Tibial artery (tissue), 4 donors: ENCODE results near the gene AHI1.

Experiments
- DNase-seq, 2 donors: peaks; one replicate each; pipeline ENCODE4 v3.0.0-alpha.2; 2019
- H3K27ac ChIP-seq, 2 donors: fragments of 200-600 bp; sonication (generic) in 1 of 2; 1 replicate in 1 of 2; 2 replicates in 1 of 2; pipeline ENCODE4 v1.5.1; 2018 to 2019; ENCODE audit warnings: mild to moderate bottlenecking in 1 of 2
- H3K27me3 ChIP-seq, 2 donors: fragments of 200-600 bp; sonication (generic) in 1 of 2; one replicate each; pipeline versions ENCODE4 v1.5.1 to v1.6.0; 2016 to 2019
- H3K36me3 ChIP-seq, 3 donors: fragments of 200-600 bp; sonication (generic) in 2 of 3; one replicate each; pipeline ENCODE4 v1.5.1; 2016 to 2019; ENCODE audit warnings: mild to moderate bottlenecking in 2 of 3
- H3K4me1 ChIP-seq, 4 donors: fragments of 200-600 bp; sonication (generic) in 2 of 4; 1 replicate in 3 of 4; 2 replicates in 1 of 4; pipeline ENCODE4 v1.5.1; 2016 to 2019
- H3K4me3 ChIP-seq, 2 donors: fragments of 200-600 bp; sonication (generic) in 1 of 2; 1 replicate in 1 of 2; 2 replicates in 1 of 2; pipeline ENCODE4 v1.5.1; 2018 to 2019; ENCODE audit warnings: mild to moderate bottlenecking in 2 of 2
- H3K9me3 ChIP-seq, 3 donors: fragments of 200-600 bp; sonication (generic) in 1 of 3; one replicate each; pipeline ENCODE4 v1.5.1; 2016 to 2019
- CTCF ChIP-seq, 2 experiments: fragments of 200-600 bp in 1 of 2; fragments of 450-650 bp in 1 of 2; IDR thresholded peaks; one replicate each; pipeline ENCODE4 v1.5.1; 2017 to 2019; ENCODE audit warnings: antibody characterized with exemption in 2 of 2, mild to moderate bottlenecking in 1 of 2, moderate library complexity in 1 of 2
- intact Hi-C: fragments of 100-400 bp; cut with DNase I; formaldehyde crosslinking; loops from one replicate; pipeline ENCODE4 v1.15.0; 2023; ENCODE audit warnings: low total_unique reads

Gene AHI1

GRCh38 chr6:135328136-135328535 lies 169.4 kb downstream of the AHI1 start:
- intact Hi-C loops: no loop called here
- Histone ChIP-seq H3K4me1 (no peaks in the 10 kb centered on the region), H3K27me3 (no peaks in the 10 kb centered on the region), H3K36me3 (peaks cover 0 to 6% (median 0%) of the 10 kb centered on the region in 3 donors), H3K27ac (no peak overlapping the region), H3K9me3 (no peaks in the 10 kb centered on the region), H3K4me3 (no peak overlapping the region)
- no peak for DNase-seq
- no peak for TF ChIP-seq CTCF (IDR thresholded peaks at IDR 0.05)

GRCh38 chr6:135325624-135326424 lies 171.7 kb downstream of the AHI1 start:
- H3K27ac ChIP-seq: no peak overlapping the region
- no peaks in the 10 kb centered on the region for H3K9me3 ChIP-seq
- no peaks in the 10 kb centered on the region for H3K4me1 ChIP-seq

GRCh38 chr6:135324531-135324930 lies 173.0 kb downstream of the AHI1 start:
- peaks cover 0 to 6% (median 0%) of the 10 kb centered on the region in 3 donors for H3K36me3 ChIP-seq
- DNase-seq: no peak
- TF ChIP-seq CTCF (IDR thresholded peaks at IDR 0.05): no peak
- no peak overlapping the region for H3K4me3 ChIP-seq
- intact Hi-C loops: no loop called here
- no peak overlapping the region for H3K27ac ChIP-seq
- H3K27me3 ChIP-seq: no peaks in the 10 kb centered on the region
- H3K4me1 ChIP-seq: no peaks in the 10 kb centered on the region
- H3K9me3 ChIP-seq: no peaks in the 10 kb centered on the region

More at GRCh38 chr6:135325624-135326424, 171.7 kb downstream of the AHI1 start:
- TF ChIP-seq CTCF (IDR thresholded peaks at IDR 0.05): no peak
- intact Hi-C loops: no loop called here
- H3K36me3 ChIP-seq: peaks cover 0 to 6% (median 0%) of the 10 kb centered on the region in 3 donors
- H3K4me3 ChIP-seq: no peak overlapping the region
- no peak for DNase-seq
- H3K27me3 ChIP-seq: no peaks in the 10 kb centered on the region

- no peak overlapping the region for H3K4me3 ChIP-seq
- no peak for DNase-seq
- H3K36me3 ChIP-seq: peaks cover 0 to 6% (median 2%) of the 10 kb centered on the region in 3 donors
- intact Hi-C loops: no loop called here
- H3K4me1 ChIP-seq: no peaks in the 10 kb centered on the region
- TF ChIP-seq CTCF (IDR thresholded peaks at IDR 0.05): no peak
- no peaks in the 10 kb centered on the region for H3K9me3 ChIP-seq
- H3K27me3 ChIP-seq: no peaks in the 10 kb centered on the region
- H3K27ac ChIP-seq: no peak overlapping the region
Observed at GRCh38 chr6:135323979-135324378, 173.6 kb downstream of the AHI1 start.

GRCh38 chr6:135323202-135323668 lies 174.3 kb downstream of the AHI1 start:
- H3K36me3 ChIP-seq: peaks cover 3 to 8% (median 8%) of the 10 kb centered on the region in 3 donors
- no peak for TF ChIP-seq CTCF (IDR thresholded peaks at IDR 0.05)
- H3K4me1 ChIP-seq: no peaks in the 10 kb centered on the region
- H3K9me3 ChIP-seq: no peaks in the 10 kb centered on the region
- H3K27me3 ChIP-seq: no peaks in the 10 kb centered on the region
- intact Hi-C loops: no loop called here
- no peak overlapping the region for H3K4me3 ChIP-seq
- no peak for DNase-seq
- no peak overlapping the region for H3K27ac ChIP-seq
